B cell (primary cell): ENCODE results near the gene DMKN.

Experiments
- CTCF ChIP-seq: fragments of 200-600 bp; IDR thresholded peaks from one replicate; pipeline ENCODE4 v1.8.0; 2022; ENCODE audit warnings: antibody characterized with exemption, mild to moderate bottlenecking
- EZH2 ChIP-seq: IDR thresholded peaks from 2 replicates; pipeline ENCODE4 v1.6.1; 2012; ENCODE audit warnings: borderline replicate concordance, low read depth, mild to moderate bottlenecking, moderate library complexity, low read length; ENCODE audit not compliant: insufficient read depth, poor library complexity, severe bottlenecking

GRCh38 chr19:35531291-35531690, 17.8 kb upstream of the DMKN start:
- no peak for TF ChIP-seq EZH2
- no peak for TF ChIP-seq CTCF
